ENCODE results near the gene PRDM11. TPM values are rescaled to one million over a fixed set of nuclear protein-coding genes. Genes with fewer than 3 reads are reported as not detected.
A peak's percentile ranks its signal among the peaks of the same experiment; 100 is the strongest.

Gene PRDM11
- total RNA-seq (2021; ENCODE audit: unreplicated experiment): 27.4 TPM
- 31.9 TPM for polyA plus RNA-seq (2012; ENCODE audit: insufficient read length)
- Bru-seq, nascent RNA: percentile 48 among the genes with signal in this experiment
- BruChase-seq, experiment 1, labeled RNA remaining after a 2-hour chase: percentile 49 among the genes with signal in this experiment
- percentile 48 among the genes with signal in this experiment for BruChase-seq, experiment 2, labeled RNA remaining after a 6-hour chase
- long read RNA-seq, partial matches to known transcripts: 17 of 37 reads
- long read RNA-seq, other reads (novel, unspliced or antisense): 18 of 37 reads

DNA sequence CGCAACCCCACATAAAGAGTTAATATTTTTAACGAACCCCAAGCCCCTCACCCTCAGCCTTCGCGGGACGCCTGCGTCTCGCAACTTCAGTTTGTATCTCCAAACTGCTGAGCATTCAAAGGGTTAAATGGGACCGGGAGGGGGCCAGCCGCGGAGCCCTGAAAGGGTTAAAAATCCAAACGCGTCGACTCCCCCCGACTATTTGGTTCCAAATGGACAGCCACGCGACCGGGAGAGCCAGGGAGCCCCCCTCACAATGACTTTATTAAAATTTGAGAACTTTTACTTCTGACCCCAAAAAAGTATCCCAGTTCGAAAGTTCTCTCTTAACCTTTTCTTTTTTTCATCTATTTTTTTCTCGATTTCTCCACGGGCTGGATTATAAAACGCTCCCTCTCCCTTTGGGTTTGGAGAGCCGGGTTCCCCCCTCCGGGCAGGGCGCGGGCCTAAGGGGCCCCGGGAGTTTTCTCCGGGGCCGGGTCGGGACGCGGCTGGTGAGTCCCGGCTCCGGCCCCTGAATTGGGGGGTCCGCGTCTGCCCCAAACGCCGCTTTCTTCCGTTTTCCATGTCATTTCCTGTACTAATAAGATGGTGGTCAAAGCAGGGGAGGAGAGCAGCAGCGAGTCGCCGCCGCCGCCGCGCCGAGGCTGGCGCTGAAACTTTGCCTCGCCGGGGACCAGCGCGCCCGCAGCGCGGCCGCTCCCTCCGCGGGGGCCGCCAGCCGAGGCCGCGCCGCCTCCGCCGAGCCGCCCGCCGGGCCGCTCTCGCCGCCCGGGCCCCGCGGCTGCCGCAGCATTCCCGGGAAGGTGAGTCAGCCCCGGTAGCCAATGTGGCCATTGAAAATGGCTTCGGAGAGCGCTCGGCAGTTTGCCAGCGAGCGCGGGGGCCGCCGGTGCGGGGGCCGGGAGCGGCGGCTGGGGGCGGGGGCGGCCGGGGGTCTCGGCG, at the start of gene PRDM11:
TSS of gene PRDM11 (plus strand) at position 568 of the 945 bp plus-strand sequence. CDS start 35,128 bp downstream, outside the sequence.
- in situ Hi-C loops (cut with HindIII; ENCODE audit: low pct_unique_long_range_greater_than_20kb, low sequenced_read_pairs) (no loop called here), intact Hi-C loops (cut with micrococcal nuclease; ENCODE audit: unreplicated experiment) (no loop called here)
- CTCF ChIA-PET: no interaction called here
- TSS peak; percentile 95 for BruUV-seq (replicated peaks)
- no peak for DNase-seq (ENCODE audit: low read depth, low spot score)
- Histone ChIP-seq H3K27ac (ENCODE audit: low read length) (peak within 1 kb of the TSS; percentile 91), H3K27me3 (ENCODE audit: control insufficient read depth, insufficient read depth, low read length) (0 out of 2 replicates have a peak, but pooled peaks cover 2% of the 10 kb centered on the region), H3K4me1 (ENCODE audit: control insufficient read depth, insufficient read depth, low read length) (peaks cover 15% of the 10 kb centered on the region), H3K36me3 (ENCODE audit: control insufficient read depth, insufficient read depth, low read length) (no peaks in the 10 kb centered on the region), H3K9me3 (ENCODE audit: control insufficient read depth, insufficient read depth, low read depth, low read length) (no peaks in the 10 kb centered on the region), H3K4me3 (ENCODE audit: low read depth in 2 of 2, low read length in 2 of 2) (peak within 1 kb of the TSS; percentile 72 to 85)
- peak; percentile 64 for ATAC-seq
- TF ChIP-seq, protein P1, sequence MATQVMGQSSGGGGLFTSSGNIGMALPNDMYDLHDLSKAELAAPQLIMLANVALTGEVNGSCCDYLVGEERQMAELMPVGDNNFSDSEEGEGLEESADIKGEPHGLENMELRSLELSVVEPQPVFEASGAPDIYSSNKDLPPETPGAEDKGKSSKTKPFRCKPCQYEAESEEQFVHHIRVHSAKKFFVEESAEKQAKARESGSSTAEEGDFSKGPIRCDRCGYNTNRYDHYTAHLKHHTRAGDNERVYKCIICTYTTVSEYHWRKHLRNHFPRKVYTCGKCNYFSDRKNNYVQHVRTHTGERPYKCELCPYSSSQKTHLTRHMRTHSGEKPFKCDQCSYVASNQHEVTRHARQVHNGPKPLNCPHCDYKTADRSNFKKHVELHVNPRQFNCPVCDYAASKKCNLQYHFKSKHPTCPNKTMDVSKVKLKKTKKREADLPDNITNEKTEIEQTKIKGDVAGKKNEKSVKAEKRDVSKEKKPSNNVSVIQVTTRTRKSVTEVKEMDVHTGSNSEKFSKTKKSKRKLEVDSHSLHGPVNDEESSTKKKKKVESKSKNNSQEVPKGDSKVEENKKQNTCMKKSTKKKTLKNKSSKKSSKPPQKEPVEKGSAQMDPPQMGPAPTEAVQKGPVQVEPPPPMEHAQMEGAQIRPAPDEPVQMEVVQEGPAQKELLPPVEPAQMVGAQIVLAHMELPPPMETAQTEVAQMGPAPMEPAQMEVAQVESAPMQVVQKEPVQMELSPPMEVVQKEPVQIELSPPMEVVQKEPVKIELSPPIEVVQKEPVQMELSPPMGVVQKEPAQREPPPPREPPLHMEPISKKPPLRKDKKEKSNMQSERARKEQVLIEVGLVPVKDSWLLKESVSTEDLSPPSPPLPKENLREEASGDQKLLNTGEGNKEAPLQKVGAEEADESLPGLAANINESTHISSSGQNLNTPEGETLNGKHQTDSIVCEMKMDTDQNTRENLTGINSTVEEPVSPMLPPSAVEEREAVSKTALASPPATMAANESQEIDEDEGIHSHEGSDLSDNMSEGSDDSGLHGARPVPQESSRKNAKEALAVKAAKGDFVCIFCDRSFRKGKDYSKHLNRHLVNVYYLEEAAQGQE (IDR thresholded peaks at IDR 0.05; ENCODE audit: insufficient read depth in 1 of 2, low read depth in 2 of 2, low read length in 1 of 2): no peak
- no peak for TF ChIP-seq POLR2AphosphoS5 (IDR thresholded peaks at IDR 0.05; ENCODE audit: low read depth, low read length)
- TF ChIP-seq, protein P2, sequence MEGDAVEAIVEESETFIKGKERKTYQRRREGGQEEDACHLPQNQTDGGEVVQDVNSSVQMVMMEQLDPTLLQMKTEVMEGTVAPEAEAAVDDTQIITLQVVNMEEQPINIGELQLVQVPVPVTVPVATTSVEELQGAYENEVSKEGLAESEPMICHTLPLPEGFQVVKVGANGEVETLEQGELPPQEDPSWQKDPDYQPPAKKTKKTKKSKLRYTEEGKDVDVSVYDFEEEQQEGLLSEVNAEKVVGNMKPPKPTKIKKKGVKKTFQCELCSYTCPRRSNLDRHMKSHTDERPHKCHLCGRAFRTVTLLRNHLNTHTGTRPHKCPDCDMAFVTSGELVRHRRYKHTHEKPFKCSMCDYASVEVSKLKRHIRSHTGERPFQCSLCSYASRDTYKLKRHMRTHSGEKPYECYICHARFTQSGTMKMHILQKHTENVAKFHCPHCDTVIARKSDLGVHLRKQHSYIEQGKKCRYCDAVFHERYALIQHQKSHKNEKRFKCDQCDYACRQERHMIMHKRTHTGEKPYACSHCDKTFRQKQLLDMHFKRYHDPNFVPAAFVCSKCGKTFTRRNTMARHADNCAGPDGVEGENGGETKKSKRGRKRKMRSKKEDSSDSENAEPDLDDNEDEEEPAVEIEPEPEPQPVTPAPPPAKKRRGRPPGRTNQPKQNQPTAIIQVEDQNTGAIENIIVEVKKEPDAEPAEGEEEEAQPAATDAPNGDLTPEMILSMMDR (IDR thresholded peaks at IDR 0.05): no peak
- no peak for TF ChIP-seq TCF7L2 (IDR thresholded peaks at IDR 0.05; ENCODE audit: low read depth, low read length)
- no peak for TF ChIP-seq SIN3A (IDR thresholded peaks at IDR 0.05; ENCODE audit: borderline replicate concordance, insufficient read depth, low read depth, low read length)
- POLR2A ChIA-PET: no interaction called here

DNA sequence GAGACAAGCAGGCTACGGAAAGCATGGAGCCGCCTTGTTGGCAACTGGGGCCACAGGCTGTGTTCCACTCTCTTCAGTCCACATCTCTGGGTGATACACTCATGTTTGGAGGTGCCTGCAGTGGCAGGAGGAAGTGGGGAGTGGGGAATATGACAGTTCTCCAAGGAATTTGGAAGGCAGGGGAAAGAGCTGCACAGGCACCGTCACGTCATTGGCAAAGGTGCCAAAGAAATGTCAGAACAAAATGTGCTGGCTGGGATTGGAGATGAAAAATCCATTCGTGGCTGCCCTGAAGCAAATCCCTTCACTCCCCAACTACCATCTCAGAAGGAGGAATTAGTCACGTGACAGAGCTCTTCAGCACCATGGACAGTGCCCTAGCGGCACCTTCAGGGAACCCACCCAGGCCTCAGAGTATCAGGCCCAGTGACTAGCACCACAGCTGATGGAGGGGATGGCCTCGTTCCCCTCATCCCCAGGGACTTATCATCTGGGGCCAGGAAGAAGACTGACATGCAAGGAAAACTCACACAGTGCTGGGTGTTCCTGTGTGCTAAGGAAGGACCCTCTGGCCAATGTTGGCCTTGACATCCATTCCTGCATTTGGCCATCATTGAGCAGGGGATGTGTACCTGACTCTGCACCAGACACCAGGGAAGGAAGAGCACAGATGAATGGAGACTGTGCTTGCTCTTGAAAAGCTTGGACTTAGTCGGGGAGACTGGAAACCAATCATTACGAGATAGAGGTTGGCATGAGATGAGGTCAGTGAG, 48.5 kb upstream of the PRDM11 start:
- TF ChIP-seq POLR2AphosphoS5 (IDR thresholded peaks at IDR 0.05; ENCODE audit: low read depth, low read length): no peak
- TF ChIP-seq, protein P1 (IDR thresholded peaks at IDR 0.05; ENCODE audit: insufficient read depth in 1 of 2, low read depth in 2 of 2, low read length in 1 of 2): peak; percentile 92 to 93
- in situ Hi-C loops (cut with HindIII; ENCODE audit: low pct_unique_long_range_greater_than_20kb, low sequenced_read_pairs): no loop called here
- DNase-seq (ENCODE audit: low read depth, low spot score) (no peak), ATAC-seq (no peak)
- H3K9me3 ChIP-seq (ENCODE audit: control insufficient read depth, insufficient read depth, low read depth, low read length): no peaks in the 10 kb centered on the region
- intact Hi-C loops (cut with micrococcal nuclease; ENCODE audit: unreplicated experiment): no loop called here
- CTCF ChIA-PET: no interaction called here
- peaks cover 6% of the 10 kb centered on the region for H3K4me1 ChIP-seq (ENCODE audit: control insufficient read depth, insufficient read depth, low read length)
- POLR2A ChIA-PET: no interaction called here
- H3K27me3 ChIP-seq (ENCODE audit: control insufficient read depth, insufficient read depth, low read length): no peaks in the 10 kb centered on the region; the same call in none of the 2 replicates
- H3K4me3 ChIP-seq (ENCODE audit: low read depth in 2 of 2, low read length in 2 of 2): no peak overlapping the region
- no peak overlapping the region for H3K27ac ChIP-seq (ENCODE audit: low read length)
- H3K36me3 ChIP-seq (ENCODE audit: control insufficient read depth, insufficient read depth, low read length): no peaks in the 10 kb centered on the region
- BruUV-seq (replicated peaks): no TSS peak
